ENCODE data around the gene ZDHHC19.
"Not testable (repeated sequence)": the region's sequence is repeated elsewhere in the genome, so short reads cannot be mapped to it uniquely, and the experiment has no call there.

ZDHHC19 gene

DNA sequence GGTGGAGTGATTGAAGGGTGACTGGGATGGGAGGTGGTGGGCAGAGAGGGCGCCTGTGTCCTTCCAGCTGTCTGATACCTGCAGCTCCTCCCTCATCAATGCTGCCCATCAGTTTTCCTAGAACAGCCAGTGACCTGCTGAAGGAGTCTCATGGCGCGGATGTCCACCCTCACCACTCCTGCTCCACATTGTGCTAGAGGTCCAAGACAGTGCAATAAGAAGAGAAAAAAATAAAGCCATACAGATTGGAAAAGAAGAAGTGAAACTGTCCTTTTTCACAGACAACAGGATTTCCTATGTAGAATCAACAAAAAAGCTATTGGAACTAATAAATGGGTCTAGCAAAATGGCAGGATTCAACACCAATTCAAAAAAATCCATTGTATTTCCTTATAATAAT lies 7.4 kb downstream of the ZDHHC19 start:
- no peak for DNase-seq (ENCODE audit: low read depth)

DNA sequence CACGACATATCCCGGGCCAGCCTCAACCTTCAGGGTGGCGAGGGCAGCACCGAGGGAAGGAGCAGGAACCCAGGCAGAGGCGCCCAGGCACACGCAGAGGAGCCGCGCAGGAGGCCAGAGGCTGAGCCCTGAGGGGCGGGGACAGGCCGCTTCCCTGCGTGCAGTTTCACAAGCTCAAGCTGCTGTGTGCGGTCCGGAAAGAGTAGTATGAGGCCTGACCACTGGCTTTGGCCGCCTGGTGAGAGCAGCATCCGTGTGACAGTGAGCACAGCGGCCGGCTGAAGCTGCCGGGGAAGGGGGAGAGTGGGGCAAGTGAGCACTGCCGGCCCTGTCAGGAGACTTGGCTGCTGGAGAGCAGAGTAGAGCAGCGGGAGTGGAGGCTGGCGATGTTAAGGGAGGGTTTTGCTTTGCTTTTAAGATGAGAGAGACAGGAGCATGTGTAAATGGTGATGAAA lies 8.7 kb downstream of the ZDHHC19 start:
- no peak for DNase-seq (ENCODE audit: low read depth)

DNA sequence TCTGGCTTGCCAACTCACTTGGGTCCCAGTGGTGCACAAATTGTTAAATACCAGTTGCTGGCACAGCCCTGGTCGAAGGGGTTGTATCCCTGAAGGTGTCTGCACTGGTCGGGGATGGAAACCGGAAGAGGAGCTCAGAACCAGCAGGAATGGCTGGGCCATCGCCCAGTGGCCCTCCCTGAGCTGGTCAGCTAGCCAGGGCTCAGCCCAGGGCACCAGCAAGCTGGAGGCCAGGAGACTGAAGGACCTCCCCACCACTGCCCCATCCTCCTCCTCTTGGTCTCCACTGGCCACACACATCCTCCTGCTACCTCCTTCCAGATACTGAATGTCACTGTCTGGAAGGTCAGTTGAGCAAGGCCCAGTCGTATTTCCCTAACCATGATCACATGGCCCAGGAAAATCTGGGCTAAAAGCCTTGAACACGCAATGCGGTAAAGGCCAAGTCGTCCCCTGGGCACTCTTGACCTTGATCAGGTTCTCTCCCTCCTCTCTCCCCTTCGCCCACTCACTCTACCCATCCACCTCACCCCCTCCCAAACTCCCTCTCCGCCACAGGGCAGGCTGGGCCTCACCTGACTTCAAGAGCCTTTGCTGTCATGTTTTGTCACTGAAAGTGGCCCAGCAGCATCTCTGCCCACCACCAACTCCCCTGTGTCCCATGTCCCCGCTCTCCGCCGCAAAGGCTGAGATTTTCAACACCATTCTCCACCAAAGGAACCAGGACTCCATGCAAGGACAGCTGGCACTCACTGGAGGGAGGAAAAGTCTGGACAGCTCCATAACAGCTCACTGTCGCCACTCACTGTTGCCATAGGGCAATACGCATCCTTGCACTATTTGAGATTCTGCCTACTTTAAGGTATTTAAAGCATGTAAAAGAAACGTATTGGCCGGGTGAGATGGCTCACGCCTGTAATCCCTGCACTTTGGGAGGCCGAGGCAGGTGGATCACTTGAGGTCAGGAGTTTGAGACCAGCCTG lies 12.1 kb downstream of the ZDHHC19 start:
- no peak for DNase-seq (ENCODE audit: low read depth)

DNA sequence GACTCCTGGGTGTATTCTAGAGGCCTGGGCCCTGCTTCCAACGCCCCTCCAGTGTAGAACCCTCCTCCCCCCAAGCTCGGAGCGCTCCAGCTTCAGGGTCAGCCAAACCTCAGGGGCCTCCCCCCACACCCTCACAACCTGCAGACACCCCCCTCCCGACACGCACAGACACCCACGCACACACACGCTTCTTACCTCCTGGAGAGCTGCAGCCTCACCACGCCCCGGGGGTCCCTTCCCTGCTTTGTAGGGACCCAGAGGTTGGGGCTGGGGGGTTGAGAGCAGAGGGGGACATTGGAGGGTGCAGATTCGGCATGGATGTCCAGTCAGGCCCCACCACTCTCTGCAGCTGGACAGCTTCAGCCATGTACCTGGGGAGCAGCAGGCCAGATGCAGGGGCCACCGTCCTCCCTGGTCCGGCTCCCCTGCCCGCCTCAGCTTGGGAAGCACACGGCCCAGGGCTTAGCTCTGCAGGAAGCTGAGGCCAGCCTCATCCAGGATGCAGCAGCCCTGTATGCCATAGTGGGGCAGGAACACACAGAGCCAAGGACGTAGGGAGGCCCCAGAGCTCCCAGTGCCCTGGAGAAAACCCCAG lies 13.0 kb downstream of the ZDHHC19 start:
- DNase-seq (ENCODE audit: low read depth): no peak

DNA sequence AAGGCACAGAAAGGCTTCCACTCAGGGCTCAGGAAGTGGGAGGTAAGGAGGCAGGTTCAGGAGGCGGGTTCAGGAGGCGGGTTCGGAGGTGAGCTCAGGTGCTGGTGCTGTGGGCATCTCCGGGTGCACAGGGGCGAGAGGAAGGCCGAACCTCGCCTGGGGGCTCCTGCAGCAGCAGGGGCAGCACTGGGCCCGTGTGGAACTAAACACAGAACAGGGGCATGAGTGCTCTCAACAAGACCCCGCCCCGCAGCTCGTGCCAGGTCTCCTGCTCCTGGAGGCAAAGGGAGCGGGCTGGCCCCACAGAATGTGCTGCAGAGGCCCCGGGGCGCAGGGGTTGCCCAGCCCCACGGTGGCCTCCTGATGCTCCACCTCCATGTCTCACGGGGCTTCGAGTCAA lies 13.7 kb downstream of the ZDHHC19 start:
- DNase-seq (ENCODE audit: low read depth): no peak

DNA sequence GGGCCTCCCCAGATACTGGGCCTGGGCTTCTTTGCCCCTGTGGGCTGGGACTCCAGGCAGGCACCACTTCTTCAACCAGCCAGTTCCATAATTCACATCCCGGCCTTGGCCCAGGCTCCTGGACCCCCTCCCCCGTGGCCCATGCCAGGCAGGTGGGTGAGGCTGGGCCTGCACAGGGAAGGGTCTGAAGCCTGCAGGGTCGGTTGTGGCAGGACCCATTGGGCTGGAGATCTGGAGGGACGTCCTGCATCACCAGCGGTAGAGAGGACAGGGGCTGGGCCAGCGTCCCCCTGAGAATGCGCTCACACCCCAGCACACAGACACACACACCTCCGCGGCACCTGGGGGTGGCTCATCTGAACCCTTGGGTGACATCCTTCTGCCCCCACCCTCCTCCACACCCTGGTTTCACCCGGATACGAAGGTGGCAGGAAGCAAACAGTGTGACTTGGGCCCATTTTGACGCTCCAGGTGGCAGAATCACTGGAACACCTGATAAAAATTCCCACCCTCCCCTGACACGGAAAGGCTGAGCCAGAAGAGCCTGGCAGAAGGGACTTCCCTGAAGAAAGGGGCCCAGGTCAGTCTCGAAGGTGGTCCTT lies 15.4 kb downstream of the ZDHHC19 start:
- DNase-seq (ENCODE audit: low read depth): no peak

DNA sequence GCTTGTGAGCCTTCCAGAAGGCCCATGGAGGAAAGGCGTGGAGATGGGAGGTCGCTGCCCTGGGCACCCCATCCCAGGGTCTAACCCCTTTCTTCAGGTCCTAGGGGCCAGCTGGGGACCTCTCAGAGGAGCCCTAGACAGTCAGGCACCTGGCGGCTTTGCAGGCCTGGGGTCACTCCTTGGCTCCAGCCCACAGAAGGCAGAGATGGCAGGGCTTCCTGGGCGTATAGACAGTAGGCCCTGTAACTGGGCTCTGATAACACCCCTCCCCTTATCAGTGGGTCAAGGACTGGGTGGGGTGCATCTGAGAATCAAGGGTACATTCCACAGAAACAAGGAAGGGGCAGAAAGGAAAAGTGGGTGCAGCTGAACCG lies 16.7 kb downstream of the ZDHHC19 start:
- no peak for DNase-seq (ENCODE audit: low read depth)

DNA sequence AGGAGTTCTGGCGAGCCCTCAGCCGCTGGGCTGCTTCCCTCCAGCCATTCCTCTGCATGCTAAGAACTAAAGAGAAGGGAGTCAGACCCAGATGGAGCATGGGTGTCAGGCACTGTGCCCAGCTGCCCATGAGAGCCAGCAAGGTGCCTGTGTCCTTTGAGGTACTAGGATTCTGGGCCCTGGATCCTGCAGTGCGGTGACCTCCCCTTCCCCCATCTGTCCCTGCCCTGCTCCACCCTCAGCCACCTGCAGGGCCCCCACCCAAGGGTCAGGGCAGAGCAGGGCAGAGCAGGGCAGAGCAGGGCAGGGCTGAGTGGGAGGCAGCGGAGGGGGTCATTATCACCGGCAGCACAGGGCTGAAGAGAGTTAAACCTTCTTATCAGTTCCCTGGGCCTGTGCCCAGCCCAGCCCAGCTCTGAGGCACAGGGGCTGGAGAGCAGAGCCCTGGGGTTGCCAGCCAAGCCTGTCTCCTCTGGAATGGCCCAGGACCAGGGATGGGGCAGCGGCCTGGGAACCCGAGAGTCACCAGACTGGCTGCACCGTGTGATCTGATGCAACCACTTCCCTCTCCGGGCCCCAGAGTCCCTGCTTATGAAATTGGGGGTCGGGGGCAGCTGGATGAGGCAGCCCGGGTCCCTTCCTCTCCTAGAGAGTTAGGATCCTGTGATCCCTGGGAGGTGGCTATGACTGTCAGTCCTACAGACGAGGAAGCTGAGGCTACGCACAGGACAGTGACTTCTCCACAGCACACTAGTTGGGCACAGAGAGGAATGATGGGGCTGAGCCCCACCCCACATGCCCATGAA lies 17.3 kb downstream of the ZDHHC19 start:
- no peak for DNase-seq (ENCODE audit: low read depth)

DNA sequence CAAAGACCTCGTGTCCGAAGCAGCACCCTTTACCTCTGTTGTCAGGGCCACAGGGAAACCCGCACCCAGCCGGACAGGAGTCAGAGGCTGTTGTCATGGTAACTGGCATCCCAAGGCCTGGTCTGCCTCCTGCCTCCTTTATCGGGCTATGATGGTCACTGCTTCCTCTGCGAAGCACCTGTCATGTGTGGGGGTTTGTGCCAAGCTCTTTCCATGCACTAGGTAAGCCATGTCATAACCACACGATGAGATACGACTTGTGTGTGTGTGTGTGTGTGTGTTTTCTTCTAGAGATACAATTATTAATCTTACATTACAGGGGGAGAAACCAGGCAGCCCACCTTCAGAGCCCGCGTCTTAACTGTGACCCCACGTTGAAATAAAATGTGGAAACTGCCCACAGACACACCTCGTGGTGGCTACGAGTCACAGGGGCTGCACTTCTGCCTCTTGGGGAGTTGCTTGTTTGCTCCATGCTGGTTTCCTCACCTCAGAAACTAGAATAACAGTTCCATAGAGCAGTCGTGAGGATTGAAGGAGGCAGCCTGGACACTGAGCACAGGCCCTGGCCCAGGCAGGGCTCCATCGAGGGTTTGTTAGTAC lies 18.0 kb downstream of the ZDHHC19 start:
- no peak for DNase-seq (ENCODE audit: low read depth)

DNA sequence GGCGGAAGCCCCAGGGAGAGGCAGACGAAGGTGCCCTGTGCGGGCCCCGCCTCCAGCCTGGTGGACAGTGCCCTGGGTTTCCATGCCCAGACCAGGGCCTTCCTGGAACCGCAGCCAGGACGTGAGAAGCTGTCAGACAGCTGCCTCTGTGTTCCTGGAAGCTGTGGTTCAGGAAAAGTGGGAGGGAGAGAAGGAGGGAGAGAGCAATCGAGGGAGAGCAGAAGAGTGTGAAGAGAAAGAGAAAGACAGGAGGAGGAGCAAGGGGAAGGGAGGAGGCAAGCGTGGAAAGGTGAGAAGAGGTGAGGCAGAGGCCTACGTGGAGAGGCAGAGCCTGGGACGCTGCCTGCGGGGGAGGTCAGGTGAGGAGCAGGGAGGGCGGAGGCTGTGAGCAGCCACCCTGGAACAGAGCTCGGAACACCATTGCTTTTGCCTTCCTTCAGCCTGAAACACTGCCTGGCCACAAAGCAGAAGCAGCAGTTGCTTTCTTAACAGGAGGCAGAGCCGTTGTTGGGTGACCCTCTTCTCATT lies 18.6 kb downstream of the ZDHHC19 start:
- DNase-seq (ENCODE audit: low read depth): no peak

DNA sequence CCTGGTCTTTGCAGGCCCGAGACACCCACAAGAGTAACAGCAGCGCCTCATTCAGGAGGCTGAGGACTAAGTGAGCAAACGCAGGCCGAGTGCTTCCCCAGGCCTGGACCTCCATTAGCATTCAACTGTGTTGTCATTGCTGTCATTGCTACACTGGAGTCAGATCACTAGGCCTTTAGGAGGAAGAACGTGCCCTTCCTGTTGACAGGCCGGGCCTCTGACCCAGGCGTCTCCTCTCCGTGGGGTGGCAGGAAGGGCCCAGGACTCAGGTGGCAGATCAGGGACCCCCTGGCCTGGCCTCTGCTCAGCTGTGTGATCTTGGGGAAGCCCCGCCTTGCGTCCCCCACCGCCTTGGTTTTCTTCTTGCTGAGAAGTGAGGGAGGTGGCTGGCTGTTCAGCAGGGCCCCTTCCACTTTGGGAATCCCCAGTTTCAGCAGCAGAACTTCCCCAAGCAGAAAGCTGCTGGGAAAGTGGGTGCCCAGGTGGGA lies 19.1 kb downstream of the ZDHHC19 start:
- DNase-seq (ENCODE audit: low read depth): no peak

DNA sequence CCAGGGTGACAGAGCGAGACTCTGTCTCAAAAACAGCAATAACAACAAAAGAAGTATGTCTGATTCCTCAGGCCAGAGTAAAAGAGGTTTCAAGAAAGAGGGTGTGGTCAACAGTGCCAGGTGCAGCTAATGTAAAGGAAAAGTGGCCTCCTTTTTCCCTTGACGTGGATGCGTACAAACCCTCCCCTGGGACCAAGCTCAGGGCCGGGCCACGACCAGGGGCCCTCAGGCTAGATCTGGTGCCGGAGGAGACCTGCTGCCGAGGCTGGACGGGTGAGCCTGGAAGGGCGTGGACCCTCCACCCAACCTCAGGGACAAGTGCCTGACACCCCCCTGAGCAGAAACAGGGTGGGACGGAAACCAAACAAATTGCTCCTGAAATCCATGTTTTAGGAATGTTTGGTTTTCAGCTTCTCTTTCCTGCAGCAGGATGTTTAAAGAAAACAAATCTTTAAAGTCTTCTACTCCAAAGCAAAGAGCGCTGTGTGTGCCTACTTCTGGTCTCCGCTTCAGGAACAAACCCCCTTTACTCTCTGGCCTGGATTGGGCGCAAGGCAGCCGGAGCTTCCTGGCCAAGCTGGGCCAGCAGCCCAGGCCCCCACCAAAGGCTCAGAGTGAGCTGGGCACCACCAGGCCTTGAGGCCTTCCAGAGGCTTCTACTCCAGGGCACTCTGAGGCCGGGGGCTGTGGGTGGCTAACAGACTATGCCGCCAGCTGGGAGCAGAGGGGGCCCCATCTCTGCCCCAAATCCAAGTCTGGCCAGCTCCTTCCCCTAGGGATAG lies 21.4 kb downstream of the ZDHHC19 start:
- no peak for DNase-seq (ENCODE audit: low read depth)

DNA sequence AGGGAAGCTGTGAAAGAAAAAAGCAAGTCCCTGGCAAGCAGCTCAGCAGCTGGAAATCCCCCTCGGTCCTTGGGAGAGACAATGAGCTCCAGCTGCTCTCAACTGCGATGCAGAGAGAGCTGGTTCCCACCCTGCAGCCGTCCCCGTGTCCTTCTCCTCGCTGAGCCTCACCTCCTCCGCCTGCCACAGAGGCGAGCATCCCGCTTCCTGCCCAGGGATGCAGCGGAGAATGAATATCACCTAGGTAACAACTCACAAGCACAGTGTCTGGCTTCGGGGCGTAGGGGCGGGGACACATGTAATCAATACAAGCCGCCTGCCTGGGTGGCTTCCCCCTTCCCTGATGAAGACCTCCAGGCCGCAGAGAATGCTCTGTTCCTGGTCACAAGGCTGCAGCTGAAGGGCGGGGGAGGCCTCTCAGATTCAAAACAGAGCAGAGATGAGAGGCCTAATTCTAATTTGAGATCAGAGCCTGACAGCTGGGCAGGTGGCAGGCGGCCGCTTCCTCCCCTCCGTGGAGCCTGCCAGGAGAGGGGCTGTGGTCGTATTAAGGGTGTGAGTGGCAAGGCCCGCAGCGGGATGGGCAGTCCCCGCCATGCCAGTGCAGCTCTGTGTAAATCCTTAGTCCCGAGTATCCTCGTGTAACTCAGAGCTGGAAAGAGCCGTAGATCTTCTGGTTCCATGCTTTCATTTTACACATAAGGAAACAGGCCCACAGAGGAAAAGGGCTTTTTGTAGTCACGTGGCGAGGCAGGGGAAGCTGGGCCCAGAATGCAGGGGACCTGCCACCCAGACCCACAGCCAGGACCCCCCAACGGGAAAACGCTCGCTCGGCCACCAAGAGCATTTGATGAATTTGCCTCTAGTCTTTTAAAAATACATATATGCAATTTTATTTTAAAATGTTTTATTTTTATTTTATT lies 24.3 kb downstream of the ZDHHC19 start:
- DNase-seq (ENCODE audit: low read depth): no peak

DNA sequence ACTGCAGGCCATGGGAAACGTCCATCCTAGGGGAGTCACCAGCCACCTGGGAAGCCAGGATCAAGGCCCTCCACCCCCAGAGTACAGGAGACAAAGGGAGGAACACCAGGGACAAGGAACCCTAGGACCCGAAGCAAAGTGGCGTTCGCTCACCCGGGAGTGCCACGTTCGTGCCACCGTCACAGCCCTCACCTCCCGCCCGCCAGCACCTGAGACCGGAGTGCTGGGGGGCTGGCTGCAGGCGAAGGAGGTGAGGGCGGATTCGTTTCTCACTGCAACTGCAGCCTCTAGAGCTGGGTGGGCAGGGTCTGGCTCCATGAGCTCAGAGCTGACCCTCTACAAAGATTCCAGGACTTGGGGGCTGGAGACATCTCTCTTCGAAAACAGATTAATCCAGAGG lies 26.3 kb downstream of the ZDHHC19 start:
- no peak for DNase-seq (ENCODE audit: low read depth)

DNA sequence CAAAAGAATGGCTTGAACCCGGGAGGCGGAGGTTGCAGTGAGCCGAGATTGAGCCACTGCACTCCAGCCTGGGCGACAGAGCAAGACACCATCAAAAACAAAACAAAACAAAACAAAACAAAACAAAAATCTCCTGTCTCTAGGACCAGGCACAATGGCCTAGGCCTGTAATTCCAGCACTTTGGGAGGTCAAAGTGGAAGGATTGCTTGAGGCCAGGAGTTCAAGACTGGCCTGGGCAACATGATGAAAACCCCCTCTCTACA lies 27.1 kb downstream of the ZDHHC19 start:
- DNase-seq (ENCODE audit: low read depth): not testable (repeated sequence)

DNA sequence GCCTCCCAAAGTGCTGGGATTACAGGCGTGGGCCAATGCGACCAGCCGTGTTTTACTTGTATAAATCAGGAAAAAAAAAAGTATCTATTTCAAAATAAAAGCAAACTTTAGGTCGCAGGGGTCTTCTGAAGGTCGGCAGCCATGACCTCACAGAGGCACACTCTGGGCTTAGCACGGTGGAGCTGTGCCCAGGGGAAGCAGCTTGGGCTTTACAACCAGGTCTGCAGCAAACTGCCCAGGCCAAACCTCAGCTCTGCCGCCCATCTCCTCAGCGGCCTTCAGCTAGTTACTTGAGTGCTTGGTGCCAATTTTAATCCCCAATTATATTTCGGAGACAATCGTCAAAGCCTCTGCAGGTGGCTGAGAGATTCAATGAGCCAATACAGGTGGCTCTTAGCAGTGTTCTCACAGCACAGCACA lies 30.1 kb downstream of the ZDHHC19 start:
- no peak for DNase-seq (ENCODE audit: low read depth)

DNA sequence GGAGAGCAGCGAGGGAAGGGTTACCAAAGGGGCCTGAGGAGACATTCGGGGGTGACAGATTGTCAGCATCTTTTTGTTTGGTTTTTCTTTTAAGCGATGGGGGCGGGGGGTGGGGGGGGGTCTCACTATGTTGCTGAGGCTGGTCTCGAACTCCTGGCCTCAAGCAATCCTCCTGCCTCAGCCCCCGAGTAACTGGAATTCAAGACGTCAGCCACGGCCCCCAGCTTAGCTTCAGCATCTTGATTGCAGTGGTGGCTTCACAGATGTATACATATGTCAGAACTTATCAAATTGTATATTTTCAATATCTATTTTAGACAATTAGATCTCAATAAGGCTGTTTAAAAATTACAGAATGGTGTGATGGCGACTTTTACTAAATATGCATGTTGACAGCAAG lies 30.9 kb downstream of the ZDHHC19 start:
- no peak for DNase-seq (ENCODE audit: low read depth)

DNA sequence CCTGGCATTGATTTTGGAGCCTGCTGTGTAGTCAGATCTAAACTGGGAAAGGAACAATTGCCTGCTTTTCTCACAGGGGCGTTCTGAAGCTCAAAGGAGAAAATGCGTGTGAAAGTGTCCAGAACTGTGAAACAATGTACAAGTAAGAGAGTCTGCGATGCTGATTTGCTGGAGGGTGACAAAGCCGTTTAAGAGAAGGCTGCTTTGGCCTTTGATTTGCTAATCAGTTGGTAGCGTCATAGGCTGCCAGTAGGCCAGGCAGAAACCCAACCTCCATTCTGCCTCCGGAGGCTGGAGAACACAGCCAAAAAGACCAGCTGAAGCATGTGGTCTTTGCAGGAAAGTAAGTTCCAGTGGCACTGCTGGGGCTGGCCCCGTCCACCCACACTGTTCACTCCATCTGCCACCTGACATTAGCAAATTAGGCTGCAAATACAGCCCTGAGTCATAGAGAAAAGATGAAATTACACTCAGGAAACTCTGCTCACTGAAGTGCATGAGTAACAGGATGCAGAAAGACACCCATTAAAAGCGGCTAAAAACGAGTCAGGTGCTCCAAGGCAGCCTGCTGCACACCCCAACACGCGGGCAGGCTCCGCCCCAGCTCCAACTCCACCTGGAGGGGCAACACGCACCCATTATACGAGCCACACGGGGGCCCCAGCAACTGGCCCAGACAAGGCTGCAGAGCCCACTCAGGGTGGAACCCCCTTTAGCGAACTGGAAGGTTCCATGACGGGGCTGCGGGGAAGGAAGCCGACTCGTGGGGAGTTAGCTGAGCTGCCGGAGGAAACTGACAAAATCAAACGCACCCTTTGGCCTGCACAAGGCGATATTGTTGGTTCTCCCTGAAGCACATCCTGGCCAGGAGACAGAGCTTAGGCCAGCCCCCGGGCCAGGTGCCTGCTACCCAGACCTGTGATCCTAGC lies 31.6 kb downstream of the ZDHHC19 start:
- DNase-seq (ENCODE audit: low read depth): peak; percentile 70

DNA sequence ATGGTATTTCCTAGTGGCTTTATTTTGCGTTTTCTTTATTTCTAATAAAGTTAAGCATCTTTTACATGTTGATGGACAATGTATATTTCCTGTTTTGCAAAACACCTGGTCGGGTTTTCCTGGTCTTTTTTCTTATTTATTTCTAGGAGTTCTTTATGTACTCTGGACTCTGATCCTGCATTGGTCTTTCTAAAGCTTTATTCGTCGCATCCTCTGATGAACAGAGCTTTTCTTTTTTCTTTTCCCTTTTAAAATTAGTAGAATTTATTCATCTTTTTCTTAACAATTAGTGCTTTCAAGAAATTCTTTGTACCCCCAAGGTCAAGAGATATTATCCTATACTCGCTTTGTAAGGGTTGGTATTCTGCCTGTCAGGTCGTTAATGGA lies 32.2 kb downstream of the ZDHHC19 start:
- no peak for DNase-seq (ENCODE audit: low read depth)

Measured in stimulated activated CD8-positive, alpha-beta memory T cell treated with anti-CD3 and anti-CD28 coated beads, Interleukin-15, amount 100 ng/mL, for 1 hour (primary cell).